Activated effector memory CD4-positive, alpha-beta T cell treated with Interleukin-2 at 50 U/mL for 16 hours (primary cell): ENCODE measurements around the gene CARD9.
"Not testable (repeated sequence)": the region's sequence is repeated elsewhere in the genome, so short reads cannot be mapped to it uniquely, and the experiment has no call there.

Experiments
- DNase-seq: peaks from one replicate; pipeline ENCODE4 v3.0.0-alpha.2; 2020

CARD9 gene

GRCh38 chr9:136361754-136362449, 11.6 kb downstream of the CARD9 start:
- no peak for DNase-seq

- no peak for DNase-seq
These were observed 12.3 kb downstream of the CARD9 start for GRCh38 chr9:136361047-136361753.

GRCh38 chr9:136359774-136360718, 13.4 kb downstream of the CARD9 start:
- no peak for DNase-seq

- no peak for DNase-seq
These were observed 14.6 kb downstream of the CARD9 start for GRCh38 chr9:136358888-136359287.

GRCh38 chr9:136358016-136358415, 15.5 kb downstream of the CARD9 start:
- DNase-seq = no peak

- DNase-seq = no peak
These were observed 16.2 kb downstream of the CARD9 start for GRCh38 chr9:136357202-136357725.

- DNase-seq = no peak
These were observed 17.6 kb downstream of the CARD9 start for GRCh38 chr9:136355616-136356557.

GRCh38 chr9:136354592-136355085, 18.8 kb downstream of the CARD9 start:
- DNase-seq = no peak

GRCh38 chr9:136353757-136354488, 19.5 kb downstream of the CARD9 start:
- DNase-seq = no peak

- DNase-seq = no peak
These were observed 20.4 kb downstream of the CARD9 start for GRCh38 chr9:136353088-136353487.

GRCh38 chr9:136352682-136353081, 20.8 kb downstream of the CARD9 start:
- DNase-seq = no peak

- DNase-seq = not testable (repeated sequence)
These were observed 21.6 kb downstream of the CARD9 start for GRCh38 chr9:136351868-136352267.

- DNase-seq = no peak
These were observed 22.1 kb downstream of the CARD9 start for GRCh38 chr9:136351252-136351800.

- no peak for DNase-seq
These were observed 23.9 kb downstream of the CARD9 start for GRCh38 chr9:136349546-136349945.

GRCh38 chr9:136348691-136349090, 24.8 kb downstream of the CARD9 start:
- DNase-seq = no peak

- DNase-seq = no peak
These were observed 25.8 kb downstream of the CARD9 start for GRCh38 chr9:136347472-136348256.

GRCh38 chr9:136346927-136347465, 26.5 kb downstream of the CARD9 start:
- DNase-seq = no peak

GRCh38 chr9:136346157-136346481, 27.4 kb downstream of the CARD9 start:
- no peak for DNase-seq

GRCh38 chr9:136345281-136346156, 27.9 kb downstream of the CARD9 start:
- DNase-seq = no peak
